ENCODE data around the gene ZNF532. TPM values are rescaled to one million over a fixed set of nuclear protein-coding genes. Genes with fewer than 3 reads are reported as not detected.

Gene ZNF532
- total RNA-seq, 3 donors from 2014 or later = 55.5 to 71.7 (median 62.3) TPM

- Histone ChIP-seq H3K36me3 (no peaks in the 10 kb centered on the region), H3K27me3 (no peaks in the 10 kb centered on the region), H3K27ac (peak overlapping the region; percentile 98), H3K4me1 (peaks cover 5 to 13% of the 10 kb centered on the region in 2 donors), H3K4me3 (peak overlapping the region in 1 of 3 donors; percentile 26), H3K9me3 (no peaks in the 10 kb centered on the region)
- TF ChIP-seq POLR2A (IDR thresholded peaks at IDR 0.05) (no peak), POLR2AphosphoS5 (IDR thresholded peaks at IDR 0.05) (no peak)
- TF ChIP-seq, protein P1, sequence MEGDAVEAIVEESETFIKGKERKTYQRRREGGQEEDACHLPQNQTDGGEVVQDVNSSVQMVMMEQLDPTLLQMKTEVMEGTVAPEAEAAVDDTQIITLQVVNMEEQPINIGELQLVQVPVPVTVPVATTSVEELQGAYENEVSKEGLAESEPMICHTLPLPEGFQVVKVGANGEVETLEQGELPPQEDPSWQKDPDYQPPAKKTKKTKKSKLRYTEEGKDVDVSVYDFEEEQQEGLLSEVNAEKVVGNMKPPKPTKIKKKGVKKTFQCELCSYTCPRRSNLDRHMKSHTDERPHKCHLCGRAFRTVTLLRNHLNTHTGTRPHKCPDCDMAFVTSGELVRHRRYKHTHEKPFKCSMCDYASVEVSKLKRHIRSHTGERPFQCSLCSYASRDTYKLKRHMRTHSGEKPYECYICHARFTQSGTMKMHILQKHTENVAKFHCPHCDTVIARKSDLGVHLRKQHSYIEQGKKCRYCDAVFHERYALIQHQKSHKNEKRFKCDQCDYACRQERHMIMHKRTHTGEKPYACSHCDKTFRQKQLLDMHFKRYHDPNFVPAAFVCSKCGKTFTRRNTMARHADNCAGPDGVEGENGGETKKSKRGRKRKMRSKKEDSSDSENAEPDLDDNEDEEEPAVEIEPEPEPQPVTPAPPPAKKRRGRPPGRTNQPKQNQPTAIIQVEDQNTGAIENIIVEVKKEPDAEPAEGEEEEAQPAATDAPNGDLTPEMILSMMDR (IDR thresholded peaks at IDR 0.05) = no peak
- intact Hi-C loops (cut with DNase I; ENCODE audit: low total_unique reads) = no loop called here
- no peak for DNase-seq (ENCODE audit: low spot score in 2 of 2)
These were observed 1.5 kb downstream of the ZNF532 start for GRCh38 chr18:58866066-58866772.

GRCh38 chr18:58866773-58867150 is 2.1 kb downstream of the ZNF532 start:
- Histone ChIP-seq H3K36me3 (no peaks in the 10 kb centered on the region), H3K27me3 (no peaks in the 10 kb centered on the region), H3K9me3 (no peaks in the 10 kb centered on the region), H3K4me1 (peaks cover 5 to 13% of the 10 kb centered on the region in 2 donors), H3K4me3 (peak overlapping the region in 1 of 3 donors; percentile 34), H3K27ac (peak overlapping the region; percentile 98)
- no peak for TF ChIP-seq POLR2A (IDR thresholded peaks at IDR 0.05)
- TF ChIP-seq POLR2AphosphoS5 (IDR thresholded peaks at IDR 0.05) = no peak
- TF ChIP-seq, protein P1 (IDR thresholded peaks at IDR 0.05) = no peak
- intact Hi-C loops (cut with DNase I; ENCODE audit: low total_unique reads) = no loop called here
- DNase-seq (ENCODE audit: low spot score in 2 of 2) = no peak

- H3K27ac ChIP-seq = peak overlapping the region; percentile 98
These were observed 2.7 kb downstream of the ZNF532 start for GRCh38 chr18:58867281-58867961.

DNA sequence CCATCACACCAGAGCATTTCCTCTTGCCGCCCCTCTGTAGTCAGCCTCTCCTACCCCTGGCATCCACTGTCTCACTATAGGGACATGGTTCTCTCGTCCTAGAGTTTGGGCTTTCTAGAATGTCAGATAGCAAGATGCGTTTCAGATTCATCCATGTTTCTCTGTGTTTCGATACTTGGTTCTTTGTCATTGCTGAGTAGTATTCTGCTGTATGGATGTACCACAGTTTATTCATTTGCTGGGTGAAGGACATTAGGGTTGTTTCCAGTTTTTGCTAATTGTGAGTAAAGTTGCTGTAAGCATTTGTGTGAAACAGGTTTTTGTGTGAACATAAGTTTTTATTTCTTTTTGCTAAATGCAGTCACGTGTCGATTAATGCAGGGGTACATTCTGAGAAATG is 3.8 kb downstream of the ZNF532 start:
- no peak for DNase-seq (ENCODE audit: low spot score in 2 of 2)
- Histone ChIP-seq H3K36me3 (no peaks in the 10 kb centered on the region), H3K9me3 (no peaks in the 10 kb centered on the region), H3K4me1 (peaks cover 5 to 7% of the 10 kb centered on the region in 2 donors), H3K4me3 (no peak overlapping the region), H3K27ac (peak overlapping the region in 1 of 2 donors; percentile 98), H3K27me3 (no peaks in the 10 kb centered on the region)
- intact Hi-C loops (cut with DNase I; ENCODE audit: low total_unique reads) = no loop called here
- TF ChIP-seq POLR2AphosphoS5 (IDR thresholded peaks at IDR 0.05) = no peak
- TF ChIP-seq POLR2A (IDR thresholded peaks at IDR 0.05) = no peak
- TF ChIP-seq, protein P1 (IDR thresholded peaks at IDR 0.05) = no peak

More at GRCh38 chr18:58867281-58867961, 2.7 kb downstream of the ZNF532 start:
- Histone ChIP-seq H3K36me3 (no peaks in the 10 kb centered on the region), H3K27me3 (no peaks in the 10 kb centered on the region), H3K9me3 (no peaks in the 10 kb centered on the region), H3K4me3 (peak overlapping the region in 1 of 3 donors; percentile 34), H3K4me1 (peaks cover 5 to 11% of the 10 kb centered on the region in 2 donors)
- DNase-seq (ENCODE audit: low spot score in 2 of 2) = peak in 1 of 2 donors; percentile 78
- intact Hi-C loops (cut with DNase I; ENCODE audit: low total_unique reads) = no loop called here
- TF ChIP-seq, protein P1 (IDR thresholded peaks at IDR 0.05) = no peak
- TF ChIP-seq POLR2A (IDR thresholded peaks at IDR 0.05) = no peak
- TF ChIP-seq POLR2AphosphoS5 (IDR thresholded peaks at IDR 0.05) = no peak

DNA sequence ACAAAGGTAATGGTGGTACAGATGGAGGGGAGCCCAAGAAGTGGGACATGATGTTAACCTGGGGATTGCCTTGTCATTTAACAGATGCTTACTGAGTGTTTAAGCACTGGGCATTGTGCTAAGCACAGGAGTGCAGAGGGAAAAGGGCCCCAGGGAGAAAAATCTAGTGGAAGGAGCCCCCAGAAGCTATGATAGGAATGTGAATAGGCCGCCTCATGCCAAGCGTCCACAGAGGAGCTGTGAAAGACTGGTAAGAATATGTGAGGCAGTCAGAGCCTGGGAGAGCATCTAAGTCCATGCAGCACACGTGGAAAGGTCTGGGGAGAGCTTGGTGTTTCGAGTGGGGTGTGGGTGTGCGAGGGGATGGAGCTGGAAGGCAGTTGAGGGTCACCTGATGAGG is 5.5 kb downstream of the ZNF532 start:
- TF ChIP-seq POLR2A (IDR thresholded peaks at IDR 0.05) (no peak), POLR2AphosphoS5 (IDR thresholded peaks at IDR 0.05) (no peak)
- TF ChIP-seq, protein P1 (IDR thresholded peaks at IDR 0.05) = no peak
- H3K9me3 ChIP-seq = no peaks in the 10 kb centered on the region
- H3K36me3 ChIP-seq = no peaks in the 10 kb centered on the region
- H3K4me1 ChIP-seq = peaks cover 0 to 7% of the 10 kb centered on the region in 2 donors
- H3K4me3 ChIP-seq = no peak overlapping the region
- no peaks in the 10 kb centered on the region for H3K27me3 ChIP-seq
- intact Hi-C loops (cut with DNase I; ENCODE audit: low total_unique reads) = no loop called here
- peak overlapping the region; percentile 3 to 10 for H3K27ac ChIP-seq
- no peak for DNase-seq (ENCODE audit: low spot score in 2 of 2)
